Mesothelial cell of epicardium (in vitro differentiated cells): Measurements from ENCODE around the gene SPATA1. TPM values are rescaled to one million over a fixed set of nuclear protein-coding genes. Genes with fewer than 3 reads are reported as not detected.

Experiments
- DNase-seq, 2 experiments: peaks; one replicate each; pipeline ENCODE4 v3.0.0; 2021; ENCODE audit warnings: low spot score in 2 of 2; ENCODE audit not compliant: unreplicated experiment in 2 of 2
- H3K27ac Mint-ChIP-seq: 2 replicates; pipeline ENCODE4 v1.8.0; 2021; ENCODE audit warnings: mixed read lengths
- H3K27me3 Mint-ChIP-seq: 2 replicates; pipeline ENCODE4 v1.8.0; 2021; ENCODE audit warnings: low read depth, mixed read lengths
- H3K36me3 Mint-ChIP-seq: 2 replicates; pipeline ENCODE4 v1.8.0; 2021; ENCODE audit warnings: mixed read lengths
- H3K4me1 Mint-ChIP-seq: 2 replicates; pipeline ENCODE4 v1.8.0; 2021; ENCODE audit warnings: mixed read lengths
- H3K4me3 Mint-ChIP-seq: 2 replicates; pipeline ENCODE4 v1.8.0; 2021; ENCODE audit warnings: mild to moderate bottlenecking, moderate library complexity, mixed read lengths
- H3K9me3 Mint-ChIP-seq: 2 replicates; pipeline ENCODE4 v1.8.0; 2021; ENCODE audit warnings: mixed read lengths
- CTCF ChIP-seq: fragments of 200-600 bp; sonication (generic); IDR thresholded peaks from one replicate; pipeline ENCODE4 v1.5.0; 2021; ENCODE audit warnings: antibody characterized with exemption; ENCODE audit not compliant: unreplicated experiment
- total RNA-seq: library from RNA; stranded (reverse); gene quantifications from 3 replicates; pipeline ENCODE4 v1.2.1, GENCODE V29; 2021

Gene SPATA1
- total RNA-seq, 1 donor from 2014 or later = 1.2 TPM

GRCh38 chr1:84479998-84480397 lies 26.2 kb upstream of the SPATA1 start:
- Mint-ChIP-seq H3K4me1 (peaks cover 24% of the 10 kb centered on the region), H3K4me3 (peak overlapping the region; percentile 98), H3K9me3 (peaks cover 15% of the 10 kb centered on the region), H3K27ac (peak overlapping the region; percentile 97), H3K36me3 (peaks cover 17% of the 10 kb centered on the region), H3K27me3 (peaks cover 38% of the 10 kb centered on the region)
- TF ChIP-seq CTCF = no peak
- DNase-seq = no peak

- Mint-ChIP-seq H3K4me3 (peak overlapping the region; percentile 40), H3K9me3 (peaks cover 15% of the 10 kb centered on the region), H3K27ac (no peak overlapping the region), H3K27me3 (peaks cover 31% of the 10 kb centered on the region), H3K4me1 (peaks cover 24% of the 10 kb centered on the region), H3K36me3 (peaks cover 19% of the 10 kb centered on the region)
- no peak for TF ChIP-seq CTCF
- DNase-seq = no peak
Measured at GRCh38 chr1:84480650-84481049, 25.5 kb upstream of the SPATA1 start.

GRCh38 chr1:84481317-84481716 lies 24.9 kb upstream of the SPATA1 start:
- peaks cover 24% of the 10 kb centered on the region for H3K36me3 Mint-ChIP-seq
- no peak overlapping the region for H3K27ac Mint-ChIP-seq
- H3K4me1 Mint-ChIP-seq = peaks cover 24% of the 10 kb centered on the region
- no peak for TF ChIP-seq CTCF
- no peak overlapping the region for H3K4me3 Mint-ChIP-seq
- H3K9me3 Mint-ChIP-seq = peaks cover 18% of the 10 kb centered on the region
- DNase-seq = no peak
- peaks cover 26% of the 10 kb centered on the region for H3K27me3 Mint-ChIP-seq

GRCh38 chr1:84488107-84488506 lies 18.1 kb upstream of the SPATA1 start:
- no peak for TF ChIP-seq CTCF
- Mint-ChIP-seq H3K36me3 (peaks cover 34% of the 10 kb centered on the region), H3K9me3 (peaks cover 8% of the 10 kb centered on the region), H3K4me3 (no peak overlapping the region), H3K27ac (no peak overlapping the region), H3K27me3 (no peaks in the 10 kb centered on the region), H3K4me1 (no peaks in the 10 kb centered on the region)
- DNase-seq = no peak

GRCh38 chr1:84489766-84490165 lies 16.4 kb upstream of the SPATA1 start:
- Mint-ChIP-seq H3K36me3 (peaks cover 31% of the 10 kb centered on the region), H3K4me3 (no peak overlapping the region), H3K27ac (no peak overlapping the region), H3K4me1 (no peaks in the 10 kb centered on the region), H3K9me3 (peaks cover 8% of the 10 kb centered on the region), H3K27me3 (no peaks in the 10 kb centered on the region)
- TF ChIP-seq CTCF = no peak
- no peak for DNase-seq

- no peak for DNase-seq
- Mint-ChIP-seq H3K27ac (no peak overlapping the region), H3K4me1 (no peaks in the 10 kb centered on the region), H3K36me3 (peaks cover 35% of the 10 kb centered on the region), H3K4me3 (no peak overlapping the region), H3K9me3 (no peaks in the 10 kb centered on the region), H3K27me3 (no peaks in the 10 kb centered on the region)
- no peak for TF ChIP-seq CTCF
Measured at GRCh38 chr1:84492726-84493125, 13.5 kb upstream of the SPATA1 start.
